ENCODE measurements around the gene NOP56. TPM values are rescaled to one million over a fixed set of nuclear protein-coding genes. Genes with fewer than 3 reads are reported as not detected.

Gene NOP56
- polyA plus RNA-seq, 4 donors, result 229 to 245 (median 232) TPM

- DNase-seq (ENCODE audit: low read depth in 4 of 4, low spot score in 3 of 4), result no peak
Observed at GRCh38 chr20:2698912-2699311, 46.5 kb downstream of the NOP56 start.

GRCh38 chr20:2699775-2700413, 47.5 kb downstream of the NOP56 start:
- no peak for DNase-seq (ENCODE audit: low read depth in 4 of 4, low spot score in 3 of 4)

GRCh38 chr20:2700913-2701620, 48.6 kb downstream of the NOP56 start:
- no peak for DNase-seq (ENCODE audit: low read depth in 4 of 4, low spot score in 3 of 4)

- no peak for DNase-seq (ENCODE audit: low read depth in 4 of 4, low spot score in 3 of 4)
Observed at GRCh38 chr20:2701671-2702081, 49.2 kb downstream of the NOP56 start.

- DNase-seq (ENCODE audit: low read depth in 4 of 4, low spot score in 3 of 4), result no peak
Observed at GRCh38 chr20:2703716-2704475, 51.5 kb downstream of the NOP56 start.

GRCh38 chr20:2705931-2706645, 53.7 kb downstream of the NOP56 start:
- DNase-seq (ENCODE audit: low read depth in 4 of 4, low spot score in 3 of 4), result no peak

GRCh38 chr20:2706688-2707352, 54.4 kb downstream of the NOP56 start:
- no peak for DNase-seq (ENCODE audit: low read depth in 4 of 4, low spot score in 3 of 4)

GRCh38 chr20:2707353-2708072, 55.1 kb downstream of the NOP56 start:
- DNase-seq (ENCODE audit: low read depth in 4 of 4, low spot score in 3 of 4), result no peak

Other genes with a start within 250 kb of the NOP56 start
- 100 to 1,000 TPM; 118 to 189 (median 142) TPM for gene SNRPB, start 181.8 kb upstream of the NOP56 start, polyA plus RNA-seq (ENCODE audit: insufficient read length in 4 of 4)
- gene ZNF343, start 143.7 kb upstream of the NOP56 start, polyA plus RNA-seq (ENCODE audit: insufficient read length in 4 of 4), result 10 to 100 TPM; 14.1 to 16.7 (median 15.0) TPM
- gene TMC2, start 116.1 kb upstream of the NOP56 start, polyA plus RNA-seq (ENCODE audit: insufficient read length in 4 of 4), result under 1 TPM; 0.04 to 0.25 (median 0.22) TPM
- gene IDH3B, start 11.6 kb downstream of the NOP56 start, polyA plus RNA-seq (ENCODE audit: insufficient read length in 4 of 4), result 100 to 1,000 TPM; 124 to 143 (median 126) TPM
- 10 to 100 TPM; 31.5 to 34.2 (median 33.0) TPM for gene EBF4, start 40.1 kb downstream of the NOP56 start, polyA plus RNA-seq (ENCODE audit: insufficient read length in 4 of 4)
- 100 to 1,000 TPM; 234 to 339 (median 276) TPM for gene CPXM1, start 148.0 kb downstream of the NOP56 start, polyA plus RNA-seq (ENCODE audit: insufficient read length in 4 of 4)
- not detected for gene C20orf141, start 162.4 kb downstream of the NOP56 start, polyA plus RNA-seq (ENCODE audit: insufficient read length in 4 of 4)
- under 1 TPM; 0.01 to 0.17 (median 0.11) TPM for gene TMEM239, start 163.7 kb downstream of the NOP56 start, polyA plus RNA-seq (ENCODE audit: insufficient read length in 4 of 4)
- gene PCED1A, start 188.0 kb downstream of the NOP56 start, polyA plus RNA-seq (ENCODE audit: insufficient read length in 4 of 4), result 10 to 100 TPM; 61.1 to 74.4 (median 62.3) TPM
- 10 to 100 TPM; 35.6 to 42.6 (median 37.6) TPM for gene VPS16, start 188.1 kb downstream of the NOP56 start, polyA plus RNA-seq (ENCODE audit: insufficient read length in 4 of 4)
- gene PTPRA, start 220.8 kb downstream of the NOP56 start, polyA plus RNA-seq (ENCODE audit: insufficient read length in 4 of 4), result 100 to 1,000 TPM in 3 of 4 donors, 10 to 100 TPM in 1; 98.5 to 128 (median 120) TPM